Ascending aorta (tissue), 2 donors: Measurements from ENCODE around the gene ARHGEF4. TPM values are rescaled to one million over a fixed set of nuclear protein-coding genes. Genes with fewer than 3 reads are reported as not detected.

ENCODE experiments used
- DNase-seq, 2 donors: peaks; one replicate each; pipeline ENCODE4 v3.0.0-alpha.2; 2019; ENCODE audit warnings: low spot score in 2 of 2
- H3K27ac ChIP-seq, 2 donors: fragments of 200-600 bp; sonication (generic); one replicate each; pipeline ENCODE4 v1.5.1; 2016 to 2017; ENCODE audit warnings: mild to moderate bottlenecking in 1 of 2
- H3K27me3 ChIP-seq: fragments of 200-600 bp; sonication (generic); one replicate; pipeline ENCODE4 v1.5.1; 2017
- H3K36me3 ChIP-seq, 2 donors: fragments of 200-600 bp; sonication (generic); one replicate each; pipeline ENCODE4 v1.5.1; 2016
- H3K4me1 ChIP-seq, 2 donors: fragments of 200-600 bp; sonication (generic); one replicate each; pipeline ENCODE4 v1.5.1; 2016 to 2017; ENCODE audit warnings: mild to moderate bottlenecking in 1 of 2
- H3K4me3 ChIP-seq, 2 donors: fragments of 200-600 bp; sonication (generic); one replicate each; pipeline ENCODE4 v1.5.1; 2016 to 2017; ENCODE audit warnings: mild to moderate bottlenecking in 1 of 2
- H3K9me3 ChIP-seq, 2 donors: fragments of 200-600 bp; sonication (generic); one replicate each; pipeline ENCODE4 v1.5.1; 2016
- intact Hi-C: fragments of 100-400 bp; cut with DNase I; formaldehyde crosslinking; loops from one replicate; pipeline ENCODE4 v1.15.1; 2023
- total RNA-seq: library from RNA; depleted of rRNA; stranded (reverse); fragments of >200 nt; gene quantifications from one replicate; pipeline ENCODE4 v1.1.0, GENCODE V29; 2016
- TF ChIP-seq, protein P1 (sequence below), 3 experiments: fragments of 200-600 bp in 2 of 3; fragments of 450-650 bp in 1 of 3; sonication (generic) in 2 of 3; IDR thresholded peaks; one replicate each; pipeline ENCODE4 v1.5.1; 2016 to 2019; ENCODE audit warnings: antibody characterized with exemption in 3 of 3, mild to moderate bottlenecking in 1 of 3, moderate library complexity in 1 of 3

ARHGEF4 gene
- total RNA-seq, 1 donor from 2014 or later, result 9.6 TPM

DNA sequence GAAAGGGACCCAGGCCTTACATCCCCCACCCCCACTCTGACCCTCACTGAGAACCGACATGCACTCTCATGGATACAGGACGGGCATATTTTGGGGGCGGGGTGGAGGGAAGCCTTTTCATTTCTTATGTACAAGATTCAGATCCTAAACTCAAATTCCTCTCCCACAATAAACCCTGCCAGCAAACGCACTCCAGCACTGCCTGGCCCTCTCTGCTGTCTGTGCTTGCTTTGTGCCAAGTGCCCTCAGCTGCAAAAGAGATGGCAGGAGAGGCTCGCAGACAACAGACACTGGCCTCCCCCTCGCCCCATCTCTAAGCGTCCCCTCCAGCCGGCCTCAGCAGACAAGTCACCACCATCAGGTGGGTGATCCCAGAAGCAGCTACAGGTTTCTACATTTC, 214.2 kb downstream of the ARHGEF4 start:
- TF ChIP-seq, protein P1, sequence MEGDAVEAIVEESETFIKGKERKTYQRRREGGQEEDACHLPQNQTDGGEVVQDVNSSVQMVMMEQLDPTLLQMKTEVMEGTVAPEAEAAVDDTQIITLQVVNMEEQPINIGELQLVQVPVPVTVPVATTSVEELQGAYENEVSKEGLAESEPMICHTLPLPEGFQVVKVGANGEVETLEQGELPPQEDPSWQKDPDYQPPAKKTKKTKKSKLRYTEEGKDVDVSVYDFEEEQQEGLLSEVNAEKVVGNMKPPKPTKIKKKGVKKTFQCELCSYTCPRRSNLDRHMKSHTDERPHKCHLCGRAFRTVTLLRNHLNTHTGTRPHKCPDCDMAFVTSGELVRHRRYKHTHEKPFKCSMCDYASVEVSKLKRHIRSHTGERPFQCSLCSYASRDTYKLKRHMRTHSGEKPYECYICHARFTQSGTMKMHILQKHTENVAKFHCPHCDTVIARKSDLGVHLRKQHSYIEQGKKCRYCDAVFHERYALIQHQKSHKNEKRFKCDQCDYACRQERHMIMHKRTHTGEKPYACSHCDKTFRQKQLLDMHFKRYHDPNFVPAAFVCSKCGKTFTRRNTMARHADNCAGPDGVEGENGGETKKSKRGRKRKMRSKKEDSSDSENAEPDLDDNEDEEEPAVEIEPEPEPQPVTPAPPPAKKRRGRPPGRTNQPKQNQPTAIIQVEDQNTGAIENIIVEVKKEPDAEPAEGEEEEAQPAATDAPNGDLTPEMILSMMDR (IDR thresholded peaks at IDR 0.05), result no peak
- Histone ChIP-seq H3K36me3 (peaks cover 64 to 88% of the 10 kb centered on the region in 2 donors), H3K4me3 (no peak overlapping the region), H3K4me1 (no peaks in the 10 kb centered on the region), H3K9me3 (no peaks in the 10 kb centered on the region), H3K27ac (no peak overlapping the region), H3K27me3 (no peaks in the 10 kb centered on the region)
- intact Hi-C loops, result no loop called here
- DNase-seq, result no peak

DNA sequence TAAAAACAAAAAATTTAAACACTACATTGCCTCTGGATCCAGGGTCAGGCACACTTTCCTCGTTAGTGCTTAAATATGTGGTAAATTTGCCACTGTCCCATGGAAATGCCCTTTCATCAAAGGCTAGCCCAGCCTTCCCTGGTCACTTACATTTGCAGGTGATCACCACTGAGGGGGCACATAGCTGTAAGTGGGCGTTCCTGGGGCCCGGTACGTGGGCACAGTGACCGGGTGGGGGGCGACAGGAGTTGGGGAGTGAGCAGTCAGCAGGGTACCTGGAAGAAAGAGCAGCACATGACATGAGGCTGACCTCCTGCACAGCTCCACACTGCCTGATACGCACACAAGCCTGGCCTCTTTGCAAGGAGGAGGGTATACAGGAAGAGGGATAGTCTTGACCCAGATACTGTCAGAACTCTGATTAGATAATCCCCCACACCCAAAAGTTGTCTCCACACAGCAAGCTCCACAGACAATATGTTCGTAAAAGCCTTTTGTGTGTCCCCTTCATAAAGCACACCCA, 216.1 kb downstream of the ARHGEF4 start:
- Histone ChIP-seq H3K36me3 (peaks cover 61 to 75% of the 10 kb centered on the region in 2 donors), H3K9me3 (no peaks in the 10 kb centered on the region), H3K27me3 (no peaks in the 10 kb centered on the region), H3K4me1 (peaks cover 0 to 7% of the 10 kb centered on the region in 2 donors), H3K27ac (no peak overlapping the region), H3K4me3 (no peak overlapping the region)
- no peak for DNase-seq
- TF ChIP-seq, protein P1 (IDR thresholded peaks at IDR 0.05), result no peak
- intact Hi-C loops, result no loop called here

DNA sequence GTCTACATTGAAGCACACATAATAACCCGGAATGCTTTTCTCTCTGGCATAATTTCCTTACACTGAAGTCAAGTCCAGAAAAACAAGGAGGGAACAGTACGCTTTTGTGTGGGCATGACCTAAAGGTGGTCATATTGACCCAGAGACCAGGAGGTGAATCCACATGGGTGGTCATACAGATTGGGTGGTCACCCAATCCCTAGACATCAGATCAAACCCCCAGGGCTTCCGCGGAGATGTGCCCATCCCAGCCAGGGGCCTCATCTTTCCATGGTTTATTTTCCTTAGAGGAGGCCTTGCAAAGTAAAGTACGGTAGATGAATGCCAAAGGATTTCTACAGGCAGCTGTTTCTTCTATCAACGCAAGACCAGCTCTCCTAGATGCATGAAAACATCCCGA, 217.8 kb downstream of the ARHGEF4 start:
- peaks cover 58 to 62% of the 10 kb centered on the region in 2 donors for H3K36me3 ChIP-seq
- no peaks in the 10 kb centered on the region for H3K27me3 ChIP-seq
- DNase-seq, result no peak
- H3K4me3 ChIP-seq, result no peak overlapping the region
- TF ChIP-seq, protein P1 (IDR thresholded peaks at IDR 0.05), result no peak
- intact Hi-C loops, result no loop called here
- H3K4me1 ChIP-seq, result peaks cover 0 to 7% of the 10 kb centered on the region in 2 donors
- no peak overlapping the region for H3K27ac ChIP-seq
- no peaks in the 10 kb centered on the region for H3K9me3 ChIP-seq

DNA sequence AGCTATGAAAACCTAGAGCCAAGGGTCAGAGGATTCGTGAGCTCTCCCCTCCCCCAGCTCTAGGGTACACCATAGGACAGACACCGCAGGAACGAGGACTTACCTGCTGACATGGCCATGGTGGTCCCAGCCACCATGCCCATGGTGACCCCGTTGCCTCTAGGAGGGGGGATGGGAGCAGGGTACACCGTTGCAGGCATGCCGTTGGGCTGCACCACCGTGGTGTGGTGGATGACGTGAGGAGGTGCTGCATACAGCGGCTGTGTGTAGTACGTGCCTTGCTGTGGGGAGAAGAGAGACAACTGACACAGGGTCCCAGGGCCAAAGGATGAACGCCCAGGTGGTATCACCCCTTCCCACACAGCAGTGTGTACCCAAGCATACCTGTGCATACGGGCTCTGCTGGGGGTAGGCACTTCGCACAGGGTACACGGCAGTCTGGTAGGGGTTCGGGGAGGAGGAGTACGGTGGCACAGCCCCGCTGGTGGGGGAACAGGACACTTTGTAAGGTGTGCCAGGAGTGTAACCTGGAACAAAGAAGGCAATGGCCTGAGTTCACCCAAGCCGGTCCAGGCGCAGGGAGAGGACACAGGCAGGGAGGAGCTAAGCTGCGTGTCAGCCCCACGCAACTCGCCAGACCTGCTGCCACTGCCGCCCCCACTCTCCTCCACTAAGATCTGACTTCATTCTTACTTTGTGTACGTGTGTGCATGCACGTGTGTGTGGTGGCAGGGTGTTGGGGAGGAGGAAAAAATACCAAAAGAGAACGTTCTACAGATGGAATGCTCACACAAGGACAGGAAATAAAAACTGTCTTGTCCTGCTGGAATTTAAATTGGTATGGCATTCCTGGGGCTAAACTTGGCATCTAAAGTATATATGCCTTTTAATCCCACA, 218.7 kb downstream of the ARHGEF4 start:
- Histone ChIP-seq H3K27me3 (no peaks in the 10 kb centered on the region), H3K9me3 (no peaks in the 10 kb centered on the region), H3K4me3 (no peak overlapping the region), H3K27ac (no peak overlapping the region), H3K36me3 (peaks cover 53 to 57% of the 10 kb centered on the region in 2 donors), H3K4me1 (peaks cover 0 to 7% of the 10 kb centered on the region in 2 donors)
- peak in 1 of 2 donors; percentile 50 for DNase-seq
- intact Hi-C loops, result no loop called here
- TF ChIP-seq, protein P1 (IDR thresholded peaks at IDR 0.05), result no peak

DNA sequence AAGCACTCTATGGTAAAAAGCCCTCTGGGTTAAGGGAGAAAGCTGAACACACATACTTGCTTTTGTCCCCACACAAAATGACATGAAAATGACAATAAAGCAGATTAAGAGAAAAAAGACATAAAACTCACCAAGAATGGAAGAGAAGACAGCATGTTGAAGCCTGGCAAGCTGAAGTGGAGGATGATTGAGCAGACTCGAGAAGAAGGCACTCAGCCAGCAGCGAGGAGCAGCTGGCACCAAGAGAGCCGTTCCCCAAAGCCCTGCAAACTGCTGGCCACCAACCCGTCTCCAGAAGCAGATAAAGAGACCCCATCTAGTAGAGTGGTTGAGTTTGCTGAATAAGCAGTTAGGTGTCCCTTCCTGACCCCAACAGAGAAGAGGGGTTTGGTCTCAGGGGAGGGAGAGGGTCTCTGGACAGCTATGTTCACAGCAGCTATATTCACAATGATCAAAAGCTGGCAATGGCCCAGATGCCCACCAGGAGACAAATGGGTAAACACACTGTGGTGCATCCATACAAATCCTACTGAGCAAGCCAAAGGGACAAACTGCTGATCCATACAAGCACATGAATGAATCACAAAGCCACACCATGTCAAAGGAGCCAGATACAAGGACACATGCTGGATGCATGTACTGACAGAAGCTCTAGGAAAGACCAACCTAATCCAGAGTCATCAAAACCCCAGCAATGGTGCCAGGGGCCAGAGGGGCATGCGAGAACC, 219.7 kb downstream of the ARHGEF4 start:
- DNase-seq, result peak in 1 of 2 donors; percentile 34
- no peak overlapping the region for H3K27ac ChIP-seq
- peaks cover 0 to 7% of the 10 kb centered on the region in 2 donors for H3K4me1 ChIP-seq
- no peak overlapping the region for H3K4me3 ChIP-seq
- TF ChIP-seq, protein P1 (IDR thresholded peaks at IDR 0.05), result no peak
- peaks cover 43 to 47% of the 10 kb centered on the region in 2 donors for H3K36me3 ChIP-seq
- intact Hi-C loops, result no loop called here
- H3K9me3 ChIP-seq, result no peaks in the 10 kb centered on the region
- no peaks in the 10 kb centered on the region for H3K27me3 ChIP-seq
